COR-L47 (cell line): ENCODE results near the gene VPS18.
A peak's percentile ranks its signal among the peaks of the same experiment; 100 is the strongest.

Source experiments
- DNase-seq: peaks from one replicate; lab custom pipeline; 2025; lab: John Stamatoyannopoulos, UW

VPS18 gene

GRCh38 chr15:40925495-40925862, 31.2 kb downstream of the VPS18 start:
- peak; percentile 64 for DNase-seq

GRCh38 chr15:40925863-40926658, 31.8 kb downstream of the VPS18 start:
- DNase-seq: peak; percentile 64

- DNase-seq: no peak
Measured at GRCh38 chr15:40926659-40927494, 32.6 kb downstream of the VPS18 start.

- peak; percentile 47 for DNase-seq
Measured at GRCh38 chr15:40927495-40927872, 33.2 kb downstream of the VPS18 start.

GRCh38 chr15:40927873-40928806, 33.9 kb downstream of the VPS18 start:
- DNase-seq: peak; percentile 96

GRCh38 chr15:40928821-40929659, 34.8 kb downstream of the VPS18 start, which contains the start of gene DLL4:
Gene DLL4, plus strand, starts transcription at chr15:40929340. Its CDS starts 329 bp downstream, at chr15:40929669.
- DNase-seq: peak; percentile 95

- peak; percentile 49 for DNase-seq
Measured at GRCh38 chr15:40929660-40930429, 35.6 kb downstream of the VPS18 start.

- DNase-seq: peak; percentile 80
Measured at GRCh38 chr15:40930430-40931299, 36.4 kb downstream of the VPS18 start.

- DNase-seq: peak; percentile 22
Measured at GRCh38 chr15:40931300-40932142, 37.3 kb downstream of the VPS18 start.

- DNase-seq: peak; percentile 28
Measured at GRCh38 chr15:40932156-40932555, 37.9 kb downstream of the VPS18 start.

GRCh38 chr15:40932649-40933516, 38.6 kb downstream of the VPS18 start:
- DNase-seq: no peak

- DNase-seq: no peak
Measured at GRCh38 chr15:40933517-40933902, 39.3 kb downstream of the VPS18 start.

GRCh38 chr15:40934457-40934856, 40.2 kb downstream of the VPS18 start:
- DNase-seq: no peak

- DNase-seq: no peak
Measured at GRCh38 chr15:40936234-40936708, 42.0 kb downstream of the VPS18 start.

GRCh38 chr15:40936709-40937666, 42.7 kb downstream of the VPS18 start:
- DNase-seq: no peak
